GM23338 (cell line): ENCODE results near the gene MAGI1. TPM values are rescaled to one million over a fixed set of nuclear protein-coding genes. Genes with fewer than 3 reads are reported as not detected.

Source experiments
- ATAC-seq: fragments of 200-7000 bp; cut with Tn5 transposase; 3 replicates; pipeline ENCODE4 v1.9.1; 2020
- DNase-seq: peaks from one replicate; pipeline ENCODE4 v3.0.0-alpha.2; 2015; ENCODE audit warnings: low spot score
- H2AFZ ChIP-seq: fragments of 200-600 bp; sonication (generic); 2 replicates; pipeline ENCODE4 v1.8.0; 2016; ENCODE audit warnings: antibody characterized with exemption, mild to moderate bottlenecking, moderate library complexity
- H3F3A ChIP-seq: fragments of 200-600 bp; sonication (generic); replicated peaks from 2 replicates; pipeline ENCODE4 v1.8.0; 2017; ENCODE audit warnings: antibody characterized with exemption, mixed run types, low read depth
- H3K27ac ChIP-seq: fragments of 200-600 bp; sonication (generic); 2 replicates; pipeline ENCODE4 v1.6.1; 2016; ENCODE audit warnings: low read depth
- H3K27me3 ChIP-seq: fragments of 200-600 bp; sonication (generic); 2 replicates; pipeline ENCODE4 v1.8.0; 2016; ENCODE audit warnings: mild to moderate bottlenecking, mixed run types, moderate library complexity; ENCODE audit not compliant: insufficient read depth
- H3K36me3 ChIP-seq: fragments of 200-600 bp; sonication (generic); 2 replicates; pipeline ENCODE4 v1.8.0; 2016; ENCODE audit warnings: mild to moderate bottlenecking; ENCODE audit not compliant: insufficient read depth
- H3K4me1 ChIP-seq: fragments of 200-600 bp; sonication (generic); 2 replicates; pipeline ENCODE4 v1.8.0; 2016; ENCODE audit warnings: mild to moderate bottlenecking, moderate library complexity; ENCODE audit not compliant: insufficient read depth
- H3K4me2 ChIP-seq: fragments of 200-600 bp; sonication (generic); 2 replicates; pipeline ENCODE4 v1.7.1; 2017; ENCODE audit warnings: mixed run types
- H3K4me3 ChIP-seq: fragments of 200-600 bp; sonication (generic); 2 replicates; pipeline ENCODE4 v1.6.1; 2016; ENCODE audit warnings: mixed run types
- H3K79me2 ChIP-seq: fragments of 200-600 bp; sonication (generic); replicated peaks from 2 replicates; pipeline ENCODE4 v1.8.0; 2017; ENCODE audit warnings: mild to moderate bottlenecking; ENCODE audit not compliant: insufficient read depth
- H3K9me2 ChIP-seq: fragments of 200-600 bp; sonication (generic); 2 replicates; pipeline ENCODE4 v1.8.0; 2017; ENCODE audit not compliant: insufficient read depth
- H4K20me1 ChIP-seq: fragments of 200-600 bp; sonication (generic); replicated peaks from 2 replicates; pipeline ENCODE4 v1.8.0; 2017; ENCODE audit warnings: mild to moderate bottlenecking; ENCODE audit not compliant: insufficient read depth
- H3K27ac Mint-ChIP-seq: 2 replicates; pipeline ENCODE4 v1.8.0; 2020; ENCODE audit warnings: inconsistent platforms, mild to moderate bottlenecking, moderate library complexity, mixed read lengths
- H3K27me3 Mint-ChIP-seq: 3 replicates; pipeline ENCODE4 v1.8.0; 2022; ENCODE audit warnings: low read depth, mild to moderate bottlenecking, moderate library complexity, mixed read lengths, inconsistent platforms; ENCODE audit not compliant: insufficient read depth, poor library complexity
- H3K36me3 Mint-ChIP-seq: 3 replicates; pipeline ENCODE4 v1.8.0; 2021; ENCODE audit warnings: low read depth, mild to moderate bottlenecking, inconsistent platforms, moderate library complexity, mixed read lengths
- H3K4me1 Mint-ChIP-seq: 3 replicates; pipeline ENCODE4 v1.8.0; 2020; ENCODE audit warnings: mild to moderate bottlenecking, inconsistent platforms, mixed read lengths
- H3K4me3 Mint-ChIP-seq: 3 replicates; pipeline ENCODE4 v1.8.0; 2021; ENCODE audit warnings: moderate library complexity, mild to moderate bottlenecking, inconsistent platforms, mixed read lengths
- H3K9me3 Mint-ChIP-seq: 3 replicates; pipeline ENCODE4 v1.8.0; 2020; ENCODE audit warnings: moderate library complexity, mild to moderate bottlenecking, inconsistent platforms, mixed read lengths
- CREB1 ChIP-seq: fragments of 250-450 bp; sonication (Bioruptor Pico); IDR thresholded peaks from 2 replicates; pipeline ENCODE4 v1.5.0; 2020; ENCODE audit warnings: low read depth, mild to moderate bottlenecking, moderate library complexity
- EZH2 ChIP-seq: fragments of 200-600 bp; sonication (generic); IDR thresholded peaks from one replicate; pipeline ENCODE4 v1.8.0; 2017; ENCODE audit warnings: antibody characterized with exemption, mild to moderate bottlenecking, low read depth; ENCODE audit not compliant: unreplicated experiment
- EZH2phosphoT487 ChIP-seq: fragments of 200-600 bp; sonication (generic); IDR thresholded peaks from one replicate; pipeline ENCODE4 v1.8.1; 2018; ENCODE audit warnings: antibody characterized with exemption; ENCODE audit not compliant: unreplicated experiment
- JUNB ChIP-seq: IDR thresholded peaks from one replicate; pipeline ENCODE4 v1.6.1; 2016; ENCODE audit warnings: antibody characterized with exemption; ENCODE audit not compliant: unreplicated experiment
- NANOG ChIP-seq: IDR thresholded peaks from 2 replicates; pipeline ENCODE4 v1.6.1; 2016; ENCODE audit warnings: antibody characterized with exemption, borderline replicate concordance
- POLR2AphosphoS5 ChIP-seq: IDR thresholded peaks from 2 replicates; pipeline ENCODE4 v1.6.1; 2016; ENCODE audit warnings: antibody characterized with exemption, low read depth
- STAT1 ChIP-seq: IDR thresholded peaks from one replicate; pipeline ENCODE4 v1.6.1; 2016; ENCODE audit warnings: antibody characterized with exemption; ENCODE audit not compliant: unreplicated experiment
- ZNF114 ChIP-seq: fragments of 250-450 bp; sonication (Bioruptor Pico); IDR thresholded peaks from 2 replicates; pipeline ENCODE4 v1.5.0; 2020; ENCODE audit warnings: mild to moderate bottlenecking, moderate library complexity
- ZNF331 ChIP-seq: fragments of 250-450 bp; sonication (Bioruptor Pico); IDR thresholded peaks from 2 replicates; pipeline ENCODE4 v1.5.0; 2020; ENCODE audit warnings: low read depth, mild to moderate bottlenecking, moderate library complexity
- polyA plus RNA-seq: library from polyadenylated mRNA; unstranded; fragments of >200 nt; fragmentation: Nextera tagmentation; extraction: Ambion mirVana; gene quantifications from 2 replicates; pipeline ENCODE4 v1.2.1, GENCODE V29; 2016
- total RNA-seq: library from RNA; depleted of rRNA; stranded (reverse); fragments of >200 nt; shearing (Covaris generic); gene quantifications from 2 replicates; pipeline ENCODE4 v1.2.3, GENCODE V29; 2014
- TF ChIP-seq, protein P1 (sequence below), 2 experiments: fragments of 200-600 bp in 1 of 2; sonication (generic) in 1 of 2; conservative IDR thresholded peaks; 2 replicates each; pipeline versions ENCODE4 v1.5.1 to v1.6.1; 2016 to 2017; ENCODE audit warnings: antibody characterized with exemption in 2 of 2, low read depth in 2 of 2, mild to moderate bottlenecking in 2 of 2, moderate library complexity in 1 of 2
- TF ChIP-seq, protein P2 (sequence below): IDR thresholded peaks from 2 replicates; pipeline ENCODE4 v1.6.1; 2016; ENCODE audit warnings: antibody characterized with exemption
- TF ChIP-seq, protein P3 (sequence below): fragments of 250-450 bp; sonication (Bioruptor Pico); IDR thresholded peaks from 2 replicates; pipeline ENCODE4 v1.5.0; 2020; ENCODE audit warnings: mild to moderate bottlenecking, moderate library complexity
- TF ChIP-seq, protein P4 (sequence below): IDR thresholded peaks from one replicate; pipeline ENCODE4 v1.6.1; 2018; ENCODE audit warnings: antibody characterized with exemption; ENCODE audit not compliant: unreplicated experiment

The MAGI1 gene
- total and polyA plus RNA-seq, 2 experiments from 2014 or later, result 27.4 to 71.2 TPM

DNA sequence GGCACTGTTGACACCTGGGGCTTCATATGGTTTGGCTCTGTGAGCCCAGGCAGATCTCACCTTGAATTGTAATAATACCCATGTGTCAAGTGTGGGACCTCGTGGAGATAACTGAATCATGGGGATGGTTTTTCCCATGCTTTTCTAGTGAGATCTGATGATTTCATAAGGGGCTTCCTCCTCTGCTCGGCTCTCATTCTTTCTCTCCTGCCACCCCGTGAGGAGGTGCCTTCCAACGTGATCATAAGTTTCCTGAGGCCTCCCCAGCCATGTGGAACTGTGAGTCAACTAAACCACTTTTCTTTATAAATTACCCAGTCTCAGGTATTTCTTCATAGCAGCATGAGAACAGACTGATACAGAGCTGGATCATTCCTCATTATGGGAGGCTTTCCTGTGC lies 695.0 kb downstream of the MAGI1 start:
- Histone ChIP-seq H3K27ac (no peak overlapping the region), H3K36me3 (no peaks in the 10 kb centered on the region), H3F3A (no peaks in the 10 kb centered on the region), H3K4me3 (no peak overlapping the region), H3K4me2 (peak overlapping the region; percentile 70), H2AFZ (peak overlapping the region; percentile 44; the same call in 1 of the 2 replicates), H4K20me1 (no peaks in the 10 kb centered on the region), H3K79me2 (no peaks in the 10 kb centered on the region), H3K27me3 (no peaks in the 10 kb centered on the region), H3K9me2 (no peaks in the 10 kb centered on the region; the same call in 1 of the 2 replicates), H3K4me1 (peaks cover 35% of the 10 kb centered on the region)
- peaks cover 2% of the 10 kb centered on the region for H3K27me3 Mint-ChIP-seq
- ATAC-seq, result no peak
- TF ChIP-seq, protein P1, sequence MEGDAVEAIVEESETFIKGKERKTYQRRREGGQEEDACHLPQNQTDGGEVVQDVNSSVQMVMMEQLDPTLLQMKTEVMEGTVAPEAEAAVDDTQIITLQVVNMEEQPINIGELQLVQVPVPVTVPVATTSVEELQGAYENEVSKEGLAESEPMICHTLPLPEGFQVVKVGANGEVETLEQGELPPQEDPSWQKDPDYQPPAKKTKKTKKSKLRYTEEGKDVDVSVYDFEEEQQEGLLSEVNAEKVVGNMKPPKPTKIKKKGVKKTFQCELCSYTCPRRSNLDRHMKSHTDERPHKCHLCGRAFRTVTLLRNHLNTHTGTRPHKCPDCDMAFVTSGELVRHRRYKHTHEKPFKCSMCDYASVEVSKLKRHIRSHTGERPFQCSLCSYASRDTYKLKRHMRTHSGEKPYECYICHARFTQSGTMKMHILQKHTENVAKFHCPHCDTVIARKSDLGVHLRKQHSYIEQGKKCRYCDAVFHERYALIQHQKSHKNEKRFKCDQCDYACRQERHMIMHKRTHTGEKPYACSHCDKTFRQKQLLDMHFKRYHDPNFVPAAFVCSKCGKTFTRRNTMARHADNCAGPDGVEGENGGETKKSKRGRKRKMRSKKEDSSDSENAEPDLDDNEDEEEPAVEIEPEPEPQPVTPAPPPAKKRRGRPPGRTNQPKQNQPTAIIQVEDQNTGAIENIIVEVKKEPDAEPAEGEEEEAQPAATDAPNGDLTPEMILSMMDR (conservative IDR thresholded peaks at IDR 0.05; ENCODE audit: low read depth in 2 of 2), result no peak
- TF ChIP-seq NANOG (no peak), CREB1 (CRISPR knock-in tag) (no peak), STAT1 (no peak), JUNB (no peak), ZNF331 (no peak), EZH2phosphoT487 (no peak), EZH2 (no peak), POLR2AphosphoS5 (no peak), ZNF114 (CRISPR knock-in tag) (no peak)
- TF ChIP-seq, protein P2, sequence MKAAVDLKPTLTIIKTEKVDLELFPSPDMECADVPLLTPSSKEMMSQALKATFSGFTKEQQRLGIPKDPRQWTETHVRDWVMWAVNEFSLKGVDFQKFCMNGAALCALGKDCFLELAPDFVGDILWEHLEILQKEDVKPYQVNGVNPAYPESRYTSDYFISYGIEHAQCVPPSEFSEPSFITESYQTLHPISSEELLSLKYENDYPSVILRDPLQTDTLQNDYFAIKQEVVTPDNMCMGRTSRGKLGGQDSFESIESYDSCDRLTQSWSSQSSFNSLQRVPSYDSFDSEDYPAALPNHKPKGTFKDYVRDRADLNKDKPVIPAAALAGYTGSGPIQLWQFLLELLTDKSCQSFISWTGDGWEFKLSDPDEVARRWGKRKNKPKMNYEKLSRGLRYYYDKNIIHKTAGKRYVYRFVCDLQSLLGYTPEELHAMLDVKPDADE, result no peak
- TF ChIP-seq, protein P3, sequence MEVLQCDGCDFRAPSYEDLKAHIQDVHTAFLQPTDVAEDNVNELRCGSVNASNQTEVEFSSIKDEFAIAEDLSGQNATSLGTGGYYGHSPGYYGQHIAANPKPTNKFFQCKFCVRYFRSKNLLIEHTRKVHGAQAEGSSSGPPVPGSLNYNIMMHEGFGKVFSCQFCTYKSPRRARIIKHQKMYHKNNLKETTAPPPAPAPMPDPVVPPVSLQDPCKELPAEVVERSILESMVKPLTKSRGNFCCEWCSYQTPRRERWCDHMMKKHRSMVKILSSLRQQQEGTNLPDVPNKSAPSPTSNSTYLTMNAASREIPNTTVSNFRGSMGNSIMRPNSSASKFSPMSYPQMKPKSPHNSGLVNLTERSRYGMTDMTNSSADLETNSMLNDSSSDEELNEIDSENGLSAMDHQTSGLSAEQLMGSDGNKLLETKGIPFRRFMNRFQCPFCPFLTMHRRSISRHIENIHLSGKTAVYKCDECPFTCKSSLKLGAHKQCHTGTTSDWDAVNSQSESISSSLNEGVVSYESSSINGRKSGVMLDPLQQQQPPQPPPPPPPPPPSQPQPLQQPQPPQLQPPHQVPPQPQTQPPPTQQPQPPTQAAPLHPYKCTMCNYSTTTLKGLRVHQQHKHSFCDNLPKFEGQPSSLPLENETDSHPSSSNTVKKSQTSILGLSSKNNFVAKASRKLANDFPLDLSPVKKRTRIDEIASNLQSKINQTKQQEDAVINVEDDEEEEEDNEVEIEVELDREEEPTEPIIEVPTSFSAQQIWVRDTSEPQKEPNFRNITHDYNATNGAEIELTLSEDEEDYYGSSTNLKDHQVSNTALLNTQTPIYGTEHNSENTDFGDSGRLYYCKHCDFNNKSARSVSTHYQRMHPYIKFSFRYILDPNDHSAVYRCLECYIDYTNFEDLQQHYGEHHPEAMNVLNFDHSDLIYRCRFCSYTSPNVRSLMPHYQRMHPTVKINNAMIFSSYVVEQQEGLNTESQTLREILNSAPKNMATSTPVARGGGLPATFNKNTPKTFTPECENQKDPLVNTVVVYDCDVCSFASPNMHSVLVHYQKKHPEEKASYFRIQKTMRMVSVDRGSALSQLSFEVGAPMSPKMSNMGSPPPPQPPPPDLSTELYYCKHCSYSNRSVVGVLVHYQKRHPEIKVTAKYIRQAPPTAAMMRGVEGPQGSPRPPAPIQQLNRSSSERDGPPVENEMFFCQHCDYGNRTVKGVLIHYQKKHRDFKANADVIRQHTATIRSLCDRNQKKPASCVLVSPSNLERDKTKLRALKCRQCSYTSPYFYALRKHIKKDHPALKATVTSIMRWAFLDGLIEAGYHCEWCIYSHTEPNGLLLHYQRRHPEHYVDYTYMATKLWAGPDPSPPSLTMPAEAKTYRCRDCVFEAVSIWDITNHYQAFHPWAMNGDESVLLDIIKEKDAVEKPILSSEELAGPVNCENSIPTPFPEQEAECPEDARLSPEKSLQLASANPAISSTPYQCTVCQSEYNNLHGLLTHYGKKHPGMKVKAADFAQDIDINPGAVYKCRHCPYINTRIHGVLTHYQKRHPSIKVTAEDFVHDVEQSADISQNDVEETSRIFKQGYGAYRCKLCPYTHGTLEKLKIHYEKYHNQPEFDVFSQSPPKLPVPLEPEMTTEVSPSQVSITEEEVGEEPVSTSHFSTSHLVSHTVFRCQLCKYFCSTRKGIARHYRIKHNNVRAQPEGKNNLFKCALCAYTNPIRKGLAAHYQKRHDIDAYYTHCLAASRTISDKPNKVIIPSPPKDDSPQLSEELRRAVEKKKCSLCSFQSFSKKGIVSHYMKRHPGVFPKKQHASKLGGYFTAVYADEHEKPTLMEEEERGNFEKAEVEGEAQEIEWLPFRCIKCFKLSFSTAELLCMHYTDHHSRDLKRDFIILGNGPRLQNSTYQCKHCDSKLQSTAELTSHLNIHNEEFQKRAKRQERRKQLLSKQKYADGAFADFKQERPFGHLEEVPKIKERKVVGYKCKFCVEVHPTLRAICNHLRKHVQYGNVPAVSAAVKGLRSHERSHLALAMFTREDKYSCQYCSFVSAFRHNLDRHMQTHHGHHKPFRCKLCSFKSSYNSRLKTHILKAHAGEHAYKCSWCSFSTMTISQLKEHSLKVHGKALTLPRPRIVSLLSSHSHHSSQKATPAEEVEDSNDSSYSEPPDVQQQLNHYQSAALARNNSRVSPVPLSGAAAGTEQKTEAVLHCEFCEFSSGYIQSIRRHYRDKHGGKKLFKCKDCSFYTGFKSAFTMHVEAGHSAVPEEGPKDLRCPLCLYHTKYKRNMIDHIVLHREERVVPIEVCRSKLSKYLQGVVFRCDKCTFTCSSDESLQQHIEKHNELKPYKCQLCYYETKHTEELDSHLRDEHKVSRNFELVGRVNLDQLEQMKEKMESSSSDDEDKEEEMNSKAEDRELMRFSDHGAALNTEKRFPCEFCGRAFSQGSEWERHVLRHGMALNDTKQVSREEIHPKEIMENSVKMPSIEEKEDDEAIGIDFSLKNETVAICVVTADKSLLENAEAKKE, result no peak
- TF ChIP-seq, protein P4, sequence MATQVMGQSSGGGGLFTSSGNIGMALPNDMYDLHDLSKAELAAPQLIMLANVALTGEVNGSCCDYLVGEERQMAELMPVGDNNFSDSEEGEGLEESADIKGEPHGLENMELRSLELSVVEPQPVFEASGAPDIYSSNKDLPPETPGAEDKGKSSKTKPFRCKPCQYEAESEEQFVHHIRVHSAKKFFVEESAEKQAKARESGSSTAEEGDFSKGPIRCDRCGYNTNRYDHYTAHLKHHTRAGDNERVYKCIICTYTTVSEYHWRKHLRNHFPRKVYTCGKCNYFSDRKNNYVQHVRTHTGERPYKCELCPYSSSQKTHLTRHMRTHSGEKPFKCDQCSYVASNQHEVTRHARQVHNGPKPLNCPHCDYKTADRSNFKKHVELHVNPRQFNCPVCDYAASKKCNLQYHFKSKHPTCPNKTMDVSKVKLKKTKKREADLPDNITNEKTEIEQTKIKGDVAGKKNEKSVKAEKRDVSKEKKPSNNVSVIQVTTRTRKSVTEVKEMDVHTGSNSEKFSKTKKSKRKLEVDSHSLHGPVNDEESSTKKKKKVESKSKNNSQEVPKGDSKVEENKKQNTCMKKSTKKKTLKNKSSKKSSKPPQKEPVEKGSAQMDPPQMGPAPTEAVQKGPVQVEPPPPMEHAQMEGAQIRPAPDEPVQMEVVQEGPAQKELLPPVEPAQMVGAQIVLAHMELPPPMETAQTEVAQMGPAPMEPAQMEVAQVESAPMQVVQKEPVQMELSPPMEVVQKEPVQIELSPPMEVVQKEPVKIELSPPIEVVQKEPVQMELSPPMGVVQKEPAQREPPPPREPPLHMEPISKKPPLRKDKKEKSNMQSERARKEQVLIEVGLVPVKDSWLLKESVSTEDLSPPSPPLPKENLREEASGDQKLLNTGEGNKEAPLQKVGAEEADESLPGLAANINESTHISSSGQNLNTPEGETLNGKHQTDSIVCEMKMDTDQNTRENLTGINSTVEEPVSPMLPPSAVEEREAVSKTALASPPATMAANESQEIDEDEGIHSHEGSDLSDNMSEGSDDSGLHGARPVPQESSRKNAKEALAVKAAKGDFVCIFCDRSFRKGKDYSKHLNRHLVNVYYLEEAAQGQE, result no peak
- H3K9me3 Mint-ChIP-seq, result no peaks in the 10 kb centered on the region
- no peaks in the 10 kb centered on the region for H3K36me3 Mint-ChIP-seq
- peaks cover 46% of the 10 kb centered on the region for H3K4me1 Mint-ChIP-seq
- peak overlapping the region; percentile 52; the same call in 1 of the 2 replicates for H3K27ac Mint-ChIP-seq
- H3K4me3 Mint-ChIP-seq, result no peak overlapping the region
- no peak for DNase-seq
